Smooth muscle cell (in vitro differentiated cells): Measurements from ENCODE around the gene WRAP53. TPM values are rescaled to one million over a fixed set of nuclear protein-coding genes. Genes with fewer than 3 reads are reported as not detected.

Experiments used
- DNase-seq: peaks from one replicate; lab custom pipeline; 2025; ENCODE audit not compliant: unreplicated experiment; lab: John Stamatoyannopoulos, UW
- H2AFZ ChIP-seq: fragments of 200-600 bp; sonication (generic); 2 replicates; pipeline ENCODE4 v1.6.0; 2016; ENCODE audit warnings: antibody characterized with exemption, low read depth, mild to moderate bottlenecking
- H3F3A ChIP-seq: fragments of 200-600 bp; sonication (generic); 2 replicates; pipeline ENCODE4 v1.6.0; 2017; ENCODE audit warnings: antibody characterized with exemption, low read depth
- H3K27ac ChIP-seq: fragments of 200-600 bp; sonication (generic); 2 replicates; pipeline ENCODE4 v1.5.1; 2016; ENCODE audit warnings: low read depth, mild to moderate bottlenecking
- H3K27me3 ChIP-seq: fragments of 200-600 bp; sonication (generic); 2 replicates; pipeline ENCODE4 v1.6.1; 2016; ENCODE audit warnings: low read depth, mild to moderate bottlenecking
- H3K36me3 ChIP-seq: fragments of 200-600 bp; sonication (generic); 2 replicates; pipeline ENCODE4 v1.5.1; 2016; ENCODE audit warnings: low read depth
- H3K4me1 ChIP-seq: fragments of 200-600 bp; sonication (generic); 2 replicates; pipeline ENCODE4 v1.5.1; 2016; ENCODE audit warnings: low read depth
- H3K4me2 ChIP-seq: fragments of 200-600 bp; sonication (generic); 2 replicates; pipeline ENCODE4 v1.6.0; 2016; ENCODE audit warnings: mild to moderate bottlenecking
- H3K4me3 ChIP-seq: fragments of 200-600 bp; sonication (generic); 2 replicates; pipeline ENCODE4 v1.5.1; 2016; ENCODE audit warnings: mild to moderate bottlenecking
- H3K79me2 ChIP-seq: fragments of 200-600 bp; sonication (generic); 2 replicates; pipeline ENCODE4 v1.6.0; 2016; ENCODE audit warnings: low read depth, mild to moderate bottlenecking
- H3K9ac ChIP-seq: fragments of 200-600 bp; sonication (generic); 2 replicates; pipeline ENCODE4 v1.6.0; 2016; ENCODE audit warnings: low read depth
- H3K9me3 ChIP-seq: fragments of 200-600 bp; sonication (generic); replicated peaks from 2 replicates; pipeline ENCODE4 v1.5.1; 2016; ENCODE audit warnings: low read depth
- H4K20me1 ChIP-seq: fragments of 200-600 bp; sonication (generic); 2 replicates; pipeline ENCODE4 v1.6.0; 2016; ENCODE audit warnings: low read depth
- CTCF ChIP-seq: fragments of 200-600 bp; sonication (generic); IDR thresholded peaks from 2 replicates; pipeline ENCODE4 v1.5.1; 2017; ENCODE audit warnings: borderline replicate concordance, mild to moderate bottlenecking, antibody characterized with exemption; ENCODE audit not compliant: insufficient read depth, poor library complexity, severe bottlenecking
- WGBS: methylation state at CpG from one replicate; pipeline ENCODE4 v1.1.7; 2016; ENCODE audit warnings: low lambda C conversion rate; 5-methylcytosine and 5-hydroxymethylcytosine counted together
- polyA plus RNA-seq: library from polyadenylated mRNA; unstranded; fragments of >200 nt; fragmentation: Nextera tagmentation; extraction: Ambion mirVana; gene quantifications from 2 replicates; pipeline ENCODE4 v1.2.1, GENCODE V29; 2016
- total RNA-seq: library from RNA; depleted of rRNA; stranded (reverse); fragments of >200 nt; gene quantifications from 2 replicates; pipeline ENCODE4 v1.2.3, GENCODE V29; 2014

The WRAP53 gene
- total and polyA plus RNA-seq, 2 experiments from 2014 or later = 8.2 to 17.1 TPM

GRCh38 chr17:7732981-7733539 lies 44.8 kb downstream of the WRAP53 start:
- 92% methylated on average over 14 of the region's 14 CpGs for WGBS
- Histone ChIP-seq H3K9ac (no peak overlapping the region), H3K4me1 (no peaks in the 10 kb centered on the region), H3K27me3 (peaks cover 26% of the 10 kb centered on the region), H3K27ac (no peak overlapping the region), H4K20me1 (no peaks in the 10 kb centered on the region), H3F3A (no peaks in the 10 kb centered on the region), H3K4me2 (no peak overlapping the region), H3K79me2 (no peaks in the 10 kb centered on the region), H3K4me3 (no peak overlapping the region), H2AFZ (no peak overlapping the region), H3K36me3 (no peaks in the 10 kb centered on the region), H3K9me3 (no peaks in the 10 kb centered on the region)
- no peak for TF ChIP-seq CTCF
- no peak for DNase-seq

DNA sequence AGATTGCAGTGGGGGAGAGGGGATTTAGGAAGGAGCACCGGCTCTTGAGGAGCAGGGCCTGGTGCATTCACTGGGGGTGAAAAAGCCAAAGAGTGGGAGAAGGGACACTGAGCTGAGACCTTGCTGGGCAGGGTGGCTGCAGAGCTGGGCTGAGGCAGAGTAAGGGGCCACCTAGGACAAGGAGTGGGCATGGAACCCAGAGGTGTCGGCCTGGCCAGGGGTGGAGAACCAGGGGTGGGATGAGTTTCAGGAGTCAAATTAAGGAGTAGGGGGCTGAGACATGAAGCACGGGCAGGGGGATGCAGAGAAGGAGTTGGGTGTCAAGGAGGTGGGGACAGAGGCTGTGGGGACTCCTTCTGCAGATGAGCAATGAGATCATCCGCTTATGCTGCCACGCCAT lies 49.3 kb downstream of the WRAP53 start:
- H3K27ac ChIP-seq = no peak overlapping the region
- no peaks in the 10 kb centered on the region for H3K9me3 ChIP-seq
- no peaks in the 10 kb centered on the region for H3F3A ChIP-seq
- H3K4me2 ChIP-seq = no peak overlapping the region
- H3K4me3 ChIP-seq = no peak overlapping the region
- H2AFZ ChIP-seq = no peak overlapping the region
- H3K4me1 ChIP-seq = no peaks in the 10 kb centered on the region
- no peak for TF ChIP-seq CTCF
- no peak overlapping the region for H3K9ac ChIP-seq
- no peaks in the 10 kb centered on the region for H3K36me3 ChIP-seq
- H3K79me2 ChIP-seq = no peaks in the 10 kb centered on the region
- peaks cover 50% of the 10 kb centered on the region for H3K27me3 ChIP-seq
- DNase-seq = no peak
- H4K20me1 ChIP-seq = no peaks in the 10 kb centered on the region
- WGBS = 87% methylated on average over 5 of the region's 5 CpGs

GRCh38 chr17:7739746-7740145 lies 51.5 kb downstream of the WRAP53 start:
- Histone ChIP-seq H3K27me3 (peaks cover 45% of the 10 kb centered on the region), H3K27ac (no peak overlapping the region), H2AFZ (no peak overlapping the region), H3K9ac (no peak overlapping the region), H3F3A (no peaks in the 10 kb centered on the region), H3K4me2 (no peak overlapping the region), H4K20me1 (no peaks in the 10 kb centered on the region), H3K4me1 (no peaks in the 10 kb centered on the region), H3K79me2 (no peaks in the 10 kb centered on the region), H3K4me3 (no peak overlapping the region), H3K36me3 (no peaks in the 10 kb centered on the region), H3K9me3 (no peaks in the 10 kb centered on the region)
- 88% methylated on average over 10 of the region's 14 CpGs for whole genome bisulfite sequencing
- no peak for DNase-seq
- TF ChIP-seq CTCF = no peak

DNA sequence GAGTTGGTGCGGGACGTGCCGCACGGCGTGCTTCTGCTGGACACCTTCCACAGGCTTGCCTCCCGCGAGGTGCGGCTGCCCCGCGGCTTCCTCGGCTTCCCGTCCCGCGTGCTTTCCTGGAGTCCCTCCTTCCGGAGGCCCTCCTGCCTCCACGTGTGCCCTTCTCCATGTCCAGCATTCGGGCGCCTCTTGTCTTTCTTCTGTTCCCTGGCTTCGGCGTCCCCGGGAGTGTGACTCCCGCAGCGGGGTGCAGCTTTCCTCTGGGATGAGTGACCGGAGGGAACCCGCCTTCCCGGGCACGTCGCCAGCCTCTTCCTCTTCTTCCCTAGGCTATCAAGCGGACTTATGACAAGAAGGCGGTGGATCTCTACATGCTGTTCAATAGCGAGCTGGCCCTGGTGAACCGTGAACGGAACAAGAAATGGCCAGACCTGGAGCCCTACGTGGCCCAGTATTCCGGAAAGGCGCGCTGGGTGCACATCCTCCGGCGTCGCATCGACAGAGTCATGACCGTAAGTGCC lies 52.3 kb downstream of the WRAP53 start:
- no peak overlapping the region for H3K27ac ChIP-seq
- no peaks in the 10 kb centered on the region for H3K79me2 ChIP-seq
- no peaks in the 10 kb centered on the region for H3K36me3 ChIP-seq
- no peaks in the 10 kb centered on the region for H3K9me3 ChIP-seq
- no peak for DNase-seq
- H3K27me3 ChIP-seq = peaks cover 44% of the 10 kb centered on the region
- TF ChIP-seq CTCF = no peak
- H4K20me1 ChIP-seq = no peaks in the 10 kb centered on the region
- no peaks in the 10 kb centered on the region for H3K4me1 ChIP-seq
- no peak overlapping the region for H3K4me3 ChIP-seq
- 91% methylated on average over 42 of the region's 42 CpGs for WGBS
- H3K4me2 ChIP-seq = no peak overlapping the region
- no peak overlapping the region for H2AFZ ChIP-seq
- H3F3A ChIP-seq = no peaks in the 10 kb centered on the region
- H3K9ac ChIP-seq = no peak overlapping the region
